Adrenal gland (tissue), 5 donors: ENCODE results near the gene KCP.

Source experiments
- POLR2A ChIP-seq, 2 donors: fragments of 450-650 bp; IDR thresholded peaks; one replicate each; pipeline ENCODE4 v1.6.1; 2017; ENCODE audit warnings: antibody characterized with exemption in 2 of 2, mild to moderate bottlenecking in 2 of 2, moderate library complexity in 1 of 2
- TF ChIP-seq, protein P1 (sequence below), 6 experiments: fragments of 450-650 bp in 4 of 6; fragments of 200-600 bp in 2 of 6; sonication (generic) in 1 of 6; IDR thresholded peaks; 1 replicate in 5 of 6; 2 replicates in 1 of 6; pipeline versions ENCODE4 v1.5.1 to v1.8.0; 2016 to 2021; ENCODE audit warnings: antibody characterized with exemption in 6 of 6, mild to moderate bottlenecking in 2 of 6, moderate library complexity in 1 of 6
- donor health status: DM: no; HTN: no; CAD: no.

DNA sequence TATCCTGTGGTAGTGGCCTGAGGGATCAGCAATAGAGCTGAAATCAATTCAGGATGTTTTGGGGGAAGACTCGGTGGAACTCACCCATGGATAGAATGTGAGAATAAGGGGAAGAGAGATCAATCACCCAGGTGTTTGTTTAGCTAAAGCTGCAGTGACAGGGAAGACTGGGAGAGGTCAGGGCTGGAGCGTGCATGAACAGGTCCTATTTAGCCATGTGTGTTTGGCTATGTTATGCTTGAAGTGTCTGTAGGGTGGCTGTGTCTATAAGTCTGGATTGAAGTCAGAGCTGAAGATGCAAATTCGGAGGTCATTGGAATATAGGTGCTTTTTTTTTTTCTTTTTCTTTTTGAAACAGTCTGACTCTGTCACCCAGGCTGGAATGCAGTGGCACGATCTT lies 43.3 kb downstream of the KCP start:
- TF ChIP-seq, protein P1, sequence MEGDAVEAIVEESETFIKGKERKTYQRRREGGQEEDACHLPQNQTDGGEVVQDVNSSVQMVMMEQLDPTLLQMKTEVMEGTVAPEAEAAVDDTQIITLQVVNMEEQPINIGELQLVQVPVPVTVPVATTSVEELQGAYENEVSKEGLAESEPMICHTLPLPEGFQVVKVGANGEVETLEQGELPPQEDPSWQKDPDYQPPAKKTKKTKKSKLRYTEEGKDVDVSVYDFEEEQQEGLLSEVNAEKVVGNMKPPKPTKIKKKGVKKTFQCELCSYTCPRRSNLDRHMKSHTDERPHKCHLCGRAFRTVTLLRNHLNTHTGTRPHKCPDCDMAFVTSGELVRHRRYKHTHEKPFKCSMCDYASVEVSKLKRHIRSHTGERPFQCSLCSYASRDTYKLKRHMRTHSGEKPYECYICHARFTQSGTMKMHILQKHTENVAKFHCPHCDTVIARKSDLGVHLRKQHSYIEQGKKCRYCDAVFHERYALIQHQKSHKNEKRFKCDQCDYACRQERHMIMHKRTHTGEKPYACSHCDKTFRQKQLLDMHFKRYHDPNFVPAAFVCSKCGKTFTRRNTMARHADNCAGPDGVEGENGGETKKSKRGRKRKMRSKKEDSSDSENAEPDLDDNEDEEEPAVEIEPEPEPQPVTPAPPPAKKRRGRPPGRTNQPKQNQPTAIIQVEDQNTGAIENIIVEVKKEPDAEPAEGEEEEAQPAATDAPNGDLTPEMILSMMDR (IDR thresholded peaks at IDR 0.05): no peak
- no peak for TF ChIP-seq POLR2A (IDR thresholded peaks at IDR 0.05)
